ES-I3 (cell line): Measurements from ENCODE around the gene ZBED3.
"Not testable (repeated sequence)": the region's sequence is repeated elsewhere in the genome, so short reads cannot be mapped to it uniquely, and the experiment has no call there.

Experiments used
- H3K36me3 ChIP-seq: 2 replicates; pipeline ENCODE4 v1.6.1; 2013; ENCODE audit warnings: mild to moderate bottlenecking, low read length, control low read depth, moderate library complexity; ENCODE audit not compliant: insufficient read depth
- H3K4me1 ChIP-seq: 2 replicates; pipeline ENCODE4 v1.6.1; 2013; ENCODE audit warnings: mild to moderate bottlenecking, control low read depth, low read length; ENCODE audit not compliant: insufficient read depth
- H3K9ac ChIP-seq: 2 replicates; pipeline ENCODE4 v1.6.1; 2013; ENCODE audit warnings: low read depth, mild to moderate bottlenecking, low read length, moderate library complexity
- H3K9me3 ChIP-seq: 2 replicates; pipeline ENCODE4 v1.6.1; 2013; ENCODE audit warnings: mild to moderate bottlenecking, low read length, moderate library complexity; ENCODE audit not compliant: control insufficient read depth, insufficient read depth

ZBED3 gene, protein sequence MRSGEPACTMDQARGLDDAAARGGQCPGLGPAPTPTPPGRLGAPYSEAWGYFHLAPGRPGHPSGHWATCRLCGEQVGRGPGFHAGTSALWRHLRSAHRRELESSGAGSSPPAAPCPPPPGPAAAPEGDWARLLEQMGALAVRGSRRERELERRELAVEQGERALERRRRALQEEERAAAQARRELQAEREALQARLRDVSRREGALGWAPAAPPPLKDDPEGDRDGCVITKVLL

GRCh38 chr5:77086689-77087483, at the start of gene ZBED3:
Gene ZBED3, minus strand, starts transcription at chr5:77087285. Its CDS starts 9,407 bp downstream, at chr5:77077878.
- H3K4me1 ChIP-seq: peaks cover 5% of the 10 kb centered on the region
- peaks cover 2% of the 10 kb centered on the region; the same call in 1 of the 2 replicates for H3K9me3 ChIP-seq
- H3K36me3 ChIP-seq: no peaks in the 10 kb centered on the region
- peak within 1 kb of the TSS; percentile 97 for H3K9ac ChIP-seq

DNA sequence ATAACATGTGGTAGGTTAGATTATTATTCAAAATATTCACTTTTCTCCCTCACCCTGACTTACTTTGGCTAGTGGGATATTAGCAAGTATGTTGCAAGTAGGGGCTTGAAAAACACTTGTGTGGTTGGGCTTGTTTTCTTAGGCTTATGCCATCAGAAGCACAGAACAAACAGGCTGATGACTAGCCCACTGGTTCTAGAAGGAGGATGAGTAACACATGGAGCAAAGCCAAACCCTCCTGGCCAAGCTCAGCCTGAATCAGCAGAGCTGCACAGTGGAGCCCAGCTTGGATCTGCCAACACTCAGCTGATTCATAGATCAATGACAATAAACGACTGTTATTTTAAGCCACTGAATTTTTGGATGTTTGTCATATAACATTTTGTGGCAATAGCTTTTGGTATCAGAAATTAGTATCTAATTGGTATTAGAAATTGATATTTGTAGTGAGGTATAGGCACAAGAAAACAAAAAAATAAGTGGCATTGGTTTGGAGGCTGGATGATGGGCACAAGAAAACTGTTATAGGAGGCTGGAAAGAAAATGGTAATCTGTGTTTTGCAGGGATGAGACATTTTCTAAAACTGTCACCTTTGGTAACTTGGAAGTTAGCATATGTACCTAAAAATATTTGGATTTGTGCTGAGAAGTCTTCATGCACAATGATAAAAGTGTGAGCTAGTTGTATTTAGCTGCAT, 46.1 kb upstream of the ZBED3 start:
- Histone ChIP-seq H3K9ac (no peak overlapping the region), H3K4me1 (no peaks in the 10 kb centered on the region), H3K9me3 (no peaks in the 10 kb centered on the region), H3K36me3 (no peaks in the 10 kb centered on the region)

DNA sequence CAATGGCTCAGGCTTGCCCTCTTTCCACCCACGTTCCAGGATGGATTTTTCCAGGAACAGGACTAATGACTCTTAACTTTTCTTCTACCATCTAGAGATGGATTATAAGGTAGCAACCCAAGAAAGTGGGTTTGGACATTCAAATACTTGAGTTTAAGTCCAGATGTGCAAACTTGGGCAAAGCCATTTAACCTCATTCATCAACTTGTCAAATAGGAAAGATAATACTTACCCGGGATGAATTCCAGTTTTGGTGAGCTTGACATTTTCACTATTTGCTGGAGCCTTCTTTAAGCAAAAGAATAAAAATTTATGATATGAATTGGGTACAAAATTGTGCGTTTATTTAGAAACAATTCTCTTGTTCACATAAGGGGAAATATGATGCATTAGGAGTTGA, 44.3 kb upstream of the ZBED3 start:
- Histone ChIP-seq H3K9me3 (no peaks in the 10 kb centered on the region), H3K36me3 (no peaks in the 10 kb centered on the region), H3K9ac (no peak overlapping the region), H3K4me1 (no peaks in the 10 kb centered on the region)

DNA sequence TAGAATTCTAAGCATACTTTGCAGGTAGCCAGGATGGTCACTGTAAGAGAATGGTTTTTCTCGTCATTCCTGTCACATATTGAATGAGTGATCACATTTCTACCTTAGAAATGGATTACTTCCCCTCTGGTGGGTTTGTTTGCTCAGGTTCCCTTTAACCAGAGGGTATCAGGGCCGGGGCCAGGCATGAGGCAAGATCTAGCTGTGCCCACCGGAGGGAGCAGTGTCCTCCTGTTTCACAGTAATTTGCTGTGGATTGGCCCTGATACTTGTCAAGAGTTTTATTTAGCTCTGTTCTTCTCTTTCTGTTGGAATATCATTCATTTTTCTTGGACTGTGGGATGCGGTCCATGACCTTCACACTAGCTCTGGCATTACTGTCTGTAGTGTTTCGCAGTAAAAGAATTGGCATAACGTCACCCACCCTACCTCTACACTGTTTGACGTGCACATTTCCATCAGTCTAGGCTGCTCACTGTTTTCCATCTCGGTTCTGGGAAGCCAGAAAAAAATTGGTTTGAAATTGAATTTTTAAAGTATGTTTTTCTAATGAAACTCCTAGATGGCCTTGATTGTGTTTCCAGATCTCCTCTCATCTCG, 42.4 kb upstream of the ZBED3 start:
- Histone ChIP-seq H3K36me3 (no peaks in the 10 kb centered on the region), H3K9ac (no peak overlapping the region), H3K9me3 (no peaks in the 10 kb centered on the region), H3K4me1 (no peaks in the 10 kb centered on the region)

GRCh38 chr5:77128411-77129061, 41.5 kb upstream of the ZBED3 start:
- H3K9ac ChIP-seq: no peak overlapping the region
- H3K9me3 ChIP-seq: no peaks in the 10 kb centered on the region
- H3K36me3 ChIP-seq: no peaks in the 10 kb centered on the region
- H3K4me1 ChIP-seq: no peaks in the 10 kb centered on the region

DNA sequence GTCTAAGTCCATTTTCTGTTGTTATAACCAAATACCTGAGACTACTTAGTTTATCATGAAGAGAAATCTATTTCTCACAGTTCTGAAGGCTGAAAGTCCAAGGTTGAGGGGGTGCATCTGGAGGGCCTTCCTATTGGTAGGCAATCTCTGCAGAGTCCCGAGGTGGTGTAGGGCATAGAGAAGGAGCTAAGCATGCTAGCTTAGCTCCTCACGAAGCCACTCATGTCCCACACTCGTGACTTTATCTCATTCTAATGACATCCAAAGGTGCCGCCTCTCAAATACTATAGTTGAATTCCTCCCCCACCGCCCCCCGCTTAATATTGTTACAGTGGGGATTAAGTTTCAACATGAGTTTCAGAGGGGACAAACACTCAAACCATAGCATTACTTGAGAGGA, 36.0 kb upstream of the ZBED3 start:
- no peak overlapping the region for H3K9ac ChIP-seq
- no peaks in the 10 kb centered on the region for H3K36me3 ChIP-seq
- no peaks in the 10 kb centered on the region for H3K9me3 ChIP-seq
- H3K4me1 ChIP-seq: no peaks in the 10 kb centered on the region

- Histone ChIP-seq H3K36me3 (no peaks in the 10 kb centered on the region), H3K9ac (no peak overlapping the region), H3K4me1 (no peaks in the 10 kb centered on the region), H3K9me3 (no peaks in the 10 kb centered on the region)
These were observed 33.6 kb upstream of the ZBED3 start for GRCh38 chr5:77120706-77121105.

GRCh38 chr5:77120086-77120485, 33.0 kb upstream of the ZBED3 start:
- H3K4me1 ChIP-seq: no peaks in the 10 kb centered on the region
- H3K9me3 ChIP-seq: no peaks in the 10 kb centered on the region
- H3K9ac ChIP-seq: no peak overlapping the region
- H3K36me3 ChIP-seq: no peaks in the 10 kb centered on the region

DNA sequence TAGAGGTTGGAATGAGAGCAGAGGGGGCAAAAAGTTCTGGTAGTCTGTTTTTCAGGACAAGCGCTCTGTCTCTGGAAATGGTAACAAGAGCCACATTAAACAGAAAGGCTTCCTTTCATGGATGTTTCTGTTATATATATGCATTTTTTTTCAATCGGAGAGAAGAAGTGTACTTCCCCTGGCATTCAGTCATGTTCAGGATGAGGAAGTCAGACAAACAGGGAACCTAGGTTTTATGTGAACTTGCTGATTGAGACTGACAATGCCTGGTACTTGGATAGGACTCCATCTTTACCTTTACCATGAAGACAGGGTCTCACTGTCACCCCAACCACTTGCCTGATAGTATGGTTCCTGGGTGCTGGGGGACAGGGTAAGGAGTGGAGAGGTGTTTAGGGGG, 30.1 kb upstream of the ZBED3 start:
- Histone ChIP-seq H3K36me3 (no peaks in the 10 kb centered on the region), H3K9me3 (no peaks in the 10 kb centered on the region), H3K4me1 (no peaks in the 10 kb centered on the region), H3K9ac (no peak overlapping the region)

GRCh38 chr5:77107035-77107434, 19.9 kb upstream of the ZBED3 start:
- H3K9ac ChIP-seq, H3K36me3 ChIP-seq: not testable (repeated sequence)

DNA sequence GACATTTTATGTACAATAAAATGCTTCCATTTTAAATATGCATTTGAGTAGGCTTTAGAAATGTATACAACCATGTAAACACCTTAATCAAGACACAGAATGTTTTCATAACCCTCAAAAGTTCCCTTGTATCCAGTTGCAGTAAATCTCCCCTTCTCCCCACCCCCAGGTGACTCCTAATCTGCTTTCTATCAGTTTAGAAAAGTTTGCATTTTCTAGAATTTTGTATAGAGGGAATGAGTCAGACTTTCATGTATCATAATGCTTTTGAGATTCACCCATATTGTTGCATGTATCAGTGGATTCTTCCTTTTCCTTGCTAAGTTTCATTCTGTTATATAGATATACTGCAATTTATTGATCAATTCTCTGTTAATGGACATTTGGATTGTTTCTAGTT, 17.7 kb upstream of the ZBED3 start:
- peaks cover 3% of the 10 kb centered on the region; the same call in 1 of the 2 replicates for H3K9me3 ChIP-seq
- H3K36me3 ChIP-seq: no peaks in the 10 kb centered on the region
- no peaks in the 10 kb centered on the region for H3K4me1 ChIP-seq
- no peak overlapping the region for H3K9ac ChIP-seq

More at GRCh38 chr5:77107035-77107434, 19.9 kb upstream of the ZBED3 start:
- not testable (repeated sequence) for H3K4me1 ChIP-seq, H3K9me3 ChIP-seq

- Histone ChIP-seq H3K9ac (no peak overlapping the region), H3K9me3 (peaks cover 3% of the 10 kb centered on the region; the same call in 1 of the 2 replicates), H3K4me1 (no peaks in the 10 kb centered on the region), H3K36me3 (no peaks in the 10 kb centered on the region)
These were observed 16.4 kb upstream of the ZBED3 start for GRCh38 chr5:77103457-77103856.

- H3K9me3 ChIP-seq: peaks cover 3% of the 10 kb centered on the region; the same call in 1 of the 2 replicates
- no peak overlapping the region for H3K9ac ChIP-seq
- H3K4me1 ChIP-seq: no peaks in the 10 kb centered on the region
- H3K36me3 ChIP-seq: no peaks in the 10 kb centered on the region
These were observed 15.5 kb upstream of the ZBED3 start for GRCh38 chr5:77102549-77102948.

GRCh38 chr5:77101298-77101697, 14.2 kb upstream of the ZBED3 start:
- H3K9me3 ChIP-seq: peaks cover 3% of the 10 kb centered on the region; the same call in 1 of the 2 replicates
- H3K9ac ChIP-seq: no peak overlapping the region
- H3K36me3 ChIP-seq: no peaks in the 10 kb centered on the region
- no peaks in the 10 kb centered on the region for H3K4me1 ChIP-seq
